NCI-H1417 treated with DMSO at 0.1 percent for 48 hours (cell line): ENCODE measurements around the gene TMPRSS13.
"Not testable (repeated sequence)": the region's sequence is repeated elsewhere in the genome, so short reads cannot be mapped to it uniquely, and the experiment has no call there.

Experiments
- DNase-seq: peaks from one replicate; lab custom pipeline; 2025; lab: John Stamatoyannopoulos, UW

Gene TMPRSS13

GRCh38 chr11:117929142-117929915, at the start of gene TMPRSS13:
Gene TMPRSS13 (minus strand): TSS chr11:117929402. CDS start chr11:117929307, 95 bp downstream.
- no peak for DNase-seq

DNA sequence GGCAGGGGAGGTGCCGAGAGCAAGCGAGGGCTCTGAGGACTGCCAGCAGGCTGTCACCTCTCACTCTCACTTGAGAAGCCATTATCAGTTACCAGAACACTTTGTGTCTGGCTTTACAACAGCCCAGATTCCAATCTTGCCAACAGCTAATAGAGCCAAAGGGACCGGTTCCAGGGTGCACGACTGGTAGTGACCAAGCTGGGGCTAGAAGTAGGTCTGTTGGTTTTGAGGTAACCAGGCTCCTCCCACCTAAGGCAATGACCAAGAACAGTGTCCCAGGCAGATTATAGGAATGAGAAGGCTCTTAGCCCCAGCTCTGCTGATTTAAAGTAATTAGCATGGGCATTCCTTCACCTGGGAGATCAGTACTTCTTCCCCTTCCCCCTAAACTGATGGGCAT, 49.8 kb upstream of the TMPRSS13 start:
- DNase-seq = no peak

DNA sequence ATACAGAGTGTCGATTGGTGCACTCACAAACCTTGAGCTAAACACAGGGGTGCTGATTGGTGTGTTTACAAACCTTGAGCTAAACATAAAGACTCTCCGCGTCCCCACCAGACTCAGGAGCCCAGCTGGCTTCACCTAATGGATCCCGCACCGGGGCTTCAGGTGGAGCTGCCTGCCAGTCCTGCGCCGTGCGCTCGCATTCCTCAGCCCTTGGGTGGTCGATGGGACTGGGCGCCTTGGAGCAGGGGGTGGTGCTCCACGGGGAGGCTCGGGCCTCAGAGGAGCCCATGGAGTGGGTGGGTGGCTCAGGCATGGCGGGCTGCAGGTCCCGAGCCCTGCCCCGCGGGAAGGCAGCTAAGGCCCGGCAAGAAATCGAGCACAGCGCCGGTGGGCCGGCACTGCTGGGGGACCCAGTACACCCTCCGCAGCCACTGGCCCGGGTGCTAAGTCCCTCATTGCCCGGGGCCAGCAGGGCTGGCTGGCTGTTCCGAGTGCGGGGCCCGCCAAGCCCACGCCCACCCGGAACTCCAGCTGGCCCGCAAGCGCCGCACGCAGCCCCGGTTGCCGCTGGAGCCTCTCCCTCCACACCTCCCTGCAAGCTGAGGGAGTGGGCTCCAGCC, 49.2 kb upstream of the TMPRSS13 start:
- not testable (repeated sequence) for DNase-seq

DNA sequence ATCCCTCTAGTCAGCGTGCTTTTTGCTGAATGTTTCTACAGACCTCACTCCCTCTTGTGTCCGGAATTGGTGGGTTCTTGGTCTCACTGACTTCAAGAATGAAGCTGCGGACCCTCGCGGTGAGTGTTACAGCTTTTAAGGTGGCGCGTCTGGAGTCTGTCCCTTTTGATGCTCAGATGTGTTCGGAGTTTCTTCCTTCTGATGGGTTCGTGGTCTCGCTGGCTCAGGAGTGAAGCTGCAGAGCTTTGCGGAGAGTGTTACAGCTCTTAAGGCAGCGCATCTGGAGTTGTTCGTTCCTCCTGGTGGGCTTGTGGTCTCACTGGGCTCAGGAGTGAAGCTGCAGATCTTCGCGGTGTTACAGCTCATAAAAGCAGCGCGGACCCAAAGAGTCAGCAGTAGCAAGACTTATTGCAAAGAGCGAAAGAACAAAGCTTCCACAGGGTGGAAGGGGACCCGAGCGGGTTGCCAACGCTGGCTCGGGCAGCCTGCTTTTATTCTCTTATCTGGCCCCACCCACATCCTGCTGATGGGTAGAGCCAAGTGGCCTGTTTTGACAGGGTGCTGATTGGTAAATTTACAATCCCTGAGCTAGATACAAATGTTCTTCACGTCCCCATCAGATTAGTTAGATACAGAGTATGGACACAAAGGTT, 48.5 kb upstream of the TMPRSS13 start:
- not testable (repeated sequence) for DNase-seq

DNA sequence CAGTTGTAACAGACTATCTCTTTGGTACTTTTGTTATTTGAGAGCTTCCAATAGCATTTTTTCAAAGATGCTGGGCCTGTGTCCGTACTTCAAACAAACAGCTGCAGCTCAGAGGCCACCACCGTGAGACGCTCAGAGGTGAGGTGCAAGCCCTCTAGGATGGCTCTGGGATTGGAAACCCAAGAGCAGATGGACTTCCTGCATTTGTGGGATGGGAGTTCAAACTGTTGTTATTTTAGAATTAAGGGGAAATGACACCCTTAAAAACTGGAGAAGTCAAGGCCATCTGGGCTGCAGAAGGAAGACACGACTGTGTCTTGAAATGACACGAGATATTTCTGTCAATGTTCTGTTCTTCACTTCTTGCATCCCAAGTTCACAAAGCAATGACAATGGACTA, 47.8 kb upstream of the TMPRSS13 start:
- DNase-seq = no peak

GRCh38 chr11:117976445-117976844, 47.2 kb upstream of the TMPRSS13 start:
- DNase-seq = no peak

- DNase-seq = no peak
Measured at GRCh38 chr11:117973503-117973860, 44.3 kb upstream of the TMPRSS13 start.

DNA sequence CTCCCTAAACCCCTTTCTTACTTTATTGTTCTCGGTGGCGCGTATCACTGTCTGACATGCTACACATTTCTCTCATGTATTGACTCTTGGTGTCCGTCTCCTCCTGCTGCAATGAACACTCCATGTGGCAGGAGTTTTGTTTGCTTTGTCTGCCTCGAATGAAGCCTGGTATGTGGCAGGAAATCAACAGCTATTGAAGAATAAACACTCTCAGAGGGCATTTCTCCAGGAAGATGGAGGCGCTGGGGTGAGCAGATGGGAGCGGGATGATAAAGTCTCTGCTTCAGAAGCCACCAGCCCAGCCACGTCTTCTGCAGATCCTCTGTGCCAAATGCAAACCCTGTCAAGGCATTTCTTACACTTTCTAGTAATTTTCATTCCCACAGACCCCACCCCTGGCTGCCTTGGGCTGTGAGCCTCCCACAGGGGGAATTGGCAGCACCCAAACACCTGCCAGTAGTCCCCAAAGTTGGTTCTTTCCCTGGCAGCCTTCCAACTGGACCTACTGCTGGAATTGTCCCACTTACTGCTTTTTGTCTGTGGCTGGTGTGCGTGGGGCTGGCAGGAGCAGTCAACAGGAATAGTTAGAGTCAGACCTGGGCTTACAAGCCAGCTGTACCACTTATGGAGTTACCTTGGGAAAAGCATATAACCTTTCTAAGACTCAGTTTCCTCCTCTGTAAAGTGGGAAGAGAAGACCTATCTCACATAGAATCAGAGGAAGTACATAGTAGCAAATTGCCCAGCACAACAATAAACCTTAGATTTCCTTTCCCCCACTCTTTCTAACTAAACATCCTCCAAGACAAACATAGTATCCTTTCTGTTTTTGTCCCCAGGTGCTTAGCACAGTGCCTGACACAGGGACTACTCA, 43.7 kb upstream of the TMPRSS13 start:
- DNase-seq = no peak

- DNase-seq = no peak
Measured at GRCh38 chr11:117972044-117972443, 42.8 kb upstream of the TMPRSS13 start.

DNA sequence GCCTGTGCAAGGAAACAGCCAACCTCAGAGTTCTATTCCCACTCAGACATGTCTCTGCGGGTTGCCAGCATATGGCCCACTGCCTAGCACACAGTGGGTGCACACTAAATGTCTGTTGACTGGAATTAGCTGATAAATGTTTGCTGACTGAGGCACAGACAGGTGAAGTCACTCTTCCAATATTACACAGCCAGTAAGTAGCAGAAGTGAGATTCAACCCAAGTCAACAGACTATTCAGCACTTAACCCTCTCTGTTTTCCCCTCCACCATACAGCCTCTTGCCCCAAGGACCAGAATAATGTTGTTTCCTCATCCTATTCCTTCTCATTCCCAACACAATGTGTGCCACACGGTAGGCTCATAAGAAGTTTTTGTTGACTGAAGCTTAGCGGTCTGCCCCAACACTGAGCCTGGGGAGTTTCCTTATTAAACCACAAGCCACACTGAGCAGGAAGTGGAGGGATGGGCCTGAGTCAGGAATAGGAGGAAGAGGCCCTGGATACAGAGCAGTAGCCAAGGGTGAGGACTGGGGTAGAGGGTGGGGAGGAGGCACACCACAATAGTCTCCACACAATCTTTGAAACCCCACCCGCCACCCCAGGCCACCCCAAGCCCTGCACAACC, 41.3 kb upstream of the TMPRSS13 start:
- no peak for DNase-seq

DNA sequence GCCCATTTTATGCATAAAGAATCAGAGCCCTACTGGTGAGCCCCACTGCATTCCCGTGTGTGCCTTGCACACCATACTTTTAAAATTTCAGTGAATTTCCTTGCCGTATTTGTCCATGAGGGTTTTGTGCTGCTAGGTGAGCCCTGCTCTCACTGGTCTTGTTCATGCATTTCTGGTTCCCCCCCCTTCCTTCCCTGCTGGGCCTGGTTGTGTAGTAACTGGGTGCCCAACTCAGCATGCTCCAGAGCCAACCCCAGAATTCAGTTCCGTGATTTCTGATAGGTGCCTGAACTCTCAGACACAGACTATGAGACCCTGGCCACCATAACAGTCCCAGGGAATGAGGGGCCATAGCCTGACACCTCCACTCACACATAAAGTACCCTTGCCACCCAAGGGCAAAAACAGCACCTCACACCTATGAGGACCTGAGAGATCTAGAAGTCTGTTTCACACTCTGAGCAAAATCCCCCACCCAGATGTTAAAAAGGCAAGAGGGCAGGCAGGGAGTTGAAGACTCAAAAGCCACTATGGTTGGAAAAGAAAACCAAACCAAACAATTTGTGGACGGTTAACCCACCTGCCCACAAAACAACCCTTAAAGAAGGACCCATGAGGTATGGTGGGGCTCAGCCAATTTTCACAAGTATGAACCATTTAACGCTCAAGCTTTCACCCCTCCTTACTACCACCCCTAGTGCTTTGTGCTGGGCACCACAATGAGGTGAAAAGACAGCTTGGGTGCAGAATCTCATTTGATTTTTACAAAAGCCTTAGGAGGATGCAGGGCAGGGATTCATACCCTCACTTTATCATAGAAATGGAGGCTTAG, 40.2 kb upstream of the TMPRSS13 start:
- DNase-seq = no peak

DNA sequence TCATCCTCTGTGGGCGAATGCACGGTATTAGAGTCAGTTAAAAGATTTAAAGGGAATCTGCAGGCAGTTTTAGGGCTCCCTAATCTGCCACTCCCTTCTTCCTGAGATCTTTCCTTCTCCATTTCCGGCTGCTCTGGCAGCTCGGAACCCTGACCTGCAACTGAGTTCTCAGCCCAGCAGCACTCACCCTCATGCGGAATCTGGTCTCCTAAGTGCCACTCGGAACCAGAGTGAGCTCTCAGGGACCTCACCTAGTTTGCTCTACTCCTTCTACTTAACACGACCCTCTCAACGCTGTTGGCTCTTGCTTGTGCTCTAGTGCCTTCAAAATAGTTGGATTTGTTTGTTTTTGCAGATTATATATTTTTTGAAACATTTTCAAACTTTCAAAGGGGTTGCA, 37.7 kb upstream of the TMPRSS13 start:
- DNase-seq = no peak

DNA sequence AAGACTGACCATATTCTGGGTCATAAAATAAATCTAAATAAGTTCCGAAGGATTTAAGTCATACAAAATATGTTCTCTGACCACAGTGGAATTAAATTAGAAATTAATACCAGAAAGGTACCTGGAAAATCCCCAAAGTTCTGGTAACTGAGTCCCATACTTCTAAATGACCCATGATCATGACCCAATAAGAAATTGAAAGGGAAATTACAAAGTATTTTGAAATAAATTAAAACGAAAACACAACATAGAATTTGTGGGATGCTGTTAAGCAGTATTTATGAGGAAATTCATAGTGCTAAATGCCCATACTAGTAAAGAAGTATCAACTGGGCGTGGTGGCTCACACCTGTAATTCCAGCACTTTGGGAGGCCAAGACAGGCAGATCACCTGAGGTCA, 33.6 kb upstream of the TMPRSS13 start:
- no peak for DNase-seq

DNA sequence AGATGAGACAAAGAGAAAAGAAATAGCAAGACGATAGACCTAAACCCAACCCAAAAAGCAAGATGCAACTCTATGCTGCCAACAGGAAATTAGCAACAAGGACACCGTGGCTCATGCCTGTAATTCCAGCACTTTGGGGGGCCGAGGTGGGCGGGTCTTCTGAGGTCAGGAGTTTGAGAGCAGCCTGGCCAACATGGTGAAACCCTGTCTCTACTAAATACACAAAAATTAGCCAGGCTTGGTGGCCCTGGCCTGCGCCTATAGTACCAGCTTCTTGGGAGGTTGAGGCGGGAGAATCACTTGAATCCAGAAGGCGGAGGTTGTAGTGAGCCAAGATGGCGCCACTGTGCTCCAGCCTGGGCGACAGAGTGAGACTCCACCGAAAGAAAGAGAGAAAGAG, 32.7 kb upstream of the TMPRSS13 start:
- DNase-seq = no peak

DNA sequence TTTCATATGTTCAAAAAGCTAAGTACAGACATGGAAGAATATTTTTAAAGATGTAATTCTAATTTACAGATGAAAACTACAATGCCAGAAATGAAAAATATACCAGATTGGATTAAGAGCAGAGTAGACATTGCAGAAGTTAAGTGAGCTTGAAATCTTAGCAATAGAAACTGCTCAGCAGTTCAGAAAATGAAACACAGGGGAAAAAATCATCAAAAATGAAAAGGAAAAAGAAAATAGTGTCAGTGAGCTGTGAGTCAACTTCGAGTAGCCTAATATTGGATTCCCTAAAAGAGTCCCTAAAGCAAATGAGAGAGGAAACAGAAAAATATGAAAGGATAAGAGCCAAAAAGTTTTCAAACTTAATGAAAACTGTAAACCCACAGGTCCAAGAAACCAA, 31.2 kb upstream of the TMPRSS13 start:
- no peak for DNase-seq

DNA sequence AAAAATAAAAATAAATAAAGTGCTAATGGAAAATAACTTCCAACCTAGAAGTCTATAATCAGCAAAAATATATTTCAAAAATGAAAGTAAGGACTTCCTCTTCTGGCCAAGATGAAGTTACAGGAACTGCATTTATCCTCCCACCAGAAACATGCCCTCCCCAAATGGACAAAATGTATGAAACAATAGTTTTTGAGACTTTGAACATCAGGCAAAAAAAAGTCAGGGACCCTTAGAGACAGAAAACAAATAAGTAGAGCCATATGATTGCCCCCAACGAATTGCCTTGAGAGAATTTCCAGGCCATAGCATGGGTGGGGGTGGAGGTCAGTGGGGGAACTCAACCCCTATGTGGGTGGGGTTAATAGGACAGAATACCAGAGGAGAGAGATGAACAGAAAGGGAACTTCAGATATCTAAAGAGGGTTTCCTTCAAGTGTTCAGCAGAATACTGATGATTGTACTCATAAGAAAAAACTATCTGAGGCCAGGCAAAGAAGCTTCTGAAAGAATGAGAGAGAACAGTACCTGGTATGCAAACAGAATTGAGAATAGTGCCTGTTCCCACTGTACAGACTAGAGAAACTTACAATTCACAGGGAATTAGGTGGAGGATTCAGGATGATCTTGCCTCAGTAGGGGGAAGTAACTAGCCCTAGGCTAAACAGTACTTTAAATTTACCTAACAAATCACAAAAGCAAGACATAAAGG, 30.4 kb upstream of the TMPRSS13 start:
- no peak for DNase-seq

GRCh38 chr11:117958949-117959348, 29.7 kb upstream of the TMPRSS13 start:
- DNase-seq = no peak

GRCh38 chr11:117953024-117953671, 23.9 kb upstream of the TMPRSS13 start:
- no peak for DNase-seq
